Cardiac fibroblast (primary cell): ENCODE data around the gene FAM118A.

Experiments used
- DNase-seq, 2 donors: peaks; one replicate each; pipeline versions ENCODE4 v3.0.0 to v3.0.0-alpha.2; 2010; ENCODE audit warnings: low read depth in 2 of 2
- H3K4me3 ChIP-seq, 2 donors: replicated peaks in 1 of 2; 1 replicate in 1 of 2; 2 replicates in 1 of 2; pipeline ENCODE4 v1.5.1; 2011; ENCODE audit warnings: low read depth in 2 of 2, low read length in 2 of 2, mild to moderate bottlenecking in 2 of 2, moderate library complexity in 1 of 2
- TF ChIP-seq, protein P1 (sequence below): IDR thresholded peaks from one replicate; pipeline ENCODE4 v1.5.1; 2011; ENCODE audit warnings: low read depth, mild to moderate bottlenecking, low read length, inconsistent platforms

The FAM118A gene

DNA sequence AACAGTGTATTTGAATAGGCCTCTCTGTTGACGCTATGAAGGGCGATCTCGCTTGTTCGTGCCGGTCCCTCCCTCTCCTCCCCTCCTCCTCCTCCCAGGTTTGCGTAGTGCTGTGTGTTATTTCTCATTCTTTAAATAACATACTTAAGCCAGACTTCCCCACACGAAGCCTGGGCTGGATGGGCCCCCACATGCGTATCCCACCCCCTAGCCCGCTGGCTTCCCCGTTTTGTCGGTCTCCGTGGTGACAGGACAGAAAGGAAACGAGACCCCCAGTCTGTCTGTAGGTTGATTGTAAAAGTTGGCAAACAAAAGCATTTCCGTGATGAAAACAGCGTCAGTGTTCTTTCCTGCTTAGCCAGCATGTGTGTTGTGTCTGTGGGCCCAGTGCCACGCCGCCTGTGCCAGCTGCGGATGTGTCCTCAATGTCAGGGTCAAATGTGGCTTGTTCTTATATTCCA lies 27.3 kb downstream of the FAM118A start:
- DNase-seq: peak; percentile 6 to 78
- no peak overlapping the region for H3K4me3 ChIP-seq
- TF ChIP-seq, protein P1, sequence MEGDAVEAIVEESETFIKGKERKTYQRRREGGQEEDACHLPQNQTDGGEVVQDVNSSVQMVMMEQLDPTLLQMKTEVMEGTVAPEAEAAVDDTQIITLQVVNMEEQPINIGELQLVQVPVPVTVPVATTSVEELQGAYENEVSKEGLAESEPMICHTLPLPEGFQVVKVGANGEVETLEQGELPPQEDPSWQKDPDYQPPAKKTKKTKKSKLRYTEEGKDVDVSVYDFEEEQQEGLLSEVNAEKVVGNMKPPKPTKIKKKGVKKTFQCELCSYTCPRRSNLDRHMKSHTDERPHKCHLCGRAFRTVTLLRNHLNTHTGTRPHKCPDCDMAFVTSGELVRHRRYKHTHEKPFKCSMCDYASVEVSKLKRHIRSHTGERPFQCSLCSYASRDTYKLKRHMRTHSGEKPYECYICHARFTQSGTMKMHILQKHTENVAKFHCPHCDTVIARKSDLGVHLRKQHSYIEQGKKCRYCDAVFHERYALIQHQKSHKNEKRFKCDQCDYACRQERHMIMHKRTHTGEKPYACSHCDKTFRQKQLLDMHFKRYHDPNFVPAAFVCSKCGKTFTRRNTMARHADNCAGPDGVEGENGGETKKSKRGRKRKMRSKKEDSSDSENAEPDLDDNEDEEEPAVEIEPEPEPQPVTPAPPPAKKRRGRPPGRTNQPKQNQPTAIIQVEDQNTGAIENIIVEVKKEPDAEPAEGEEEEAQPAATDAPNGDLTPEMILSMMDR: no peak

DNA sequence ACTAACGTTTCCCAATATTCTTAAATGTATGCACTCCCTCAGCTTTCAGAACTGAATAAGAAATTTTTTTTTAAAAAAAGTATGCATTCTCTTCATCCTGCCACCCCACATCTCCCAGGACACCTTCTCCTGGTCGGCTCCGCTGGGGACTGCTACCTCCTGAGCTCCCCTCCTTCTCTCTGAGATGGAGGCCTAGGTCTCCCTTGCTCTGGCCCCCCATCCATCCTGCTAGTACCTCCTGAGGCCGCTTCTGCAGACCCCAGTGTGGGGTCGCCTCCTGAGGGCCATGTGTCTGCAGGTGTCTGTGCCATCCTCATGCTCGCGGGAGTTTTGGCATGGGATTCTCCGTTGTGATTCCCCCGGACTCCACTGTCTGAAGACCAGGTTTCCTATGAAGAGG lies 27.8 kb downstream of the FAM118A start:
- DNase-seq: no peak
- TF ChIP-seq, protein P1: no peak
- H3K4me3 ChIP-seq: no peak overlapping the region

DNA sequence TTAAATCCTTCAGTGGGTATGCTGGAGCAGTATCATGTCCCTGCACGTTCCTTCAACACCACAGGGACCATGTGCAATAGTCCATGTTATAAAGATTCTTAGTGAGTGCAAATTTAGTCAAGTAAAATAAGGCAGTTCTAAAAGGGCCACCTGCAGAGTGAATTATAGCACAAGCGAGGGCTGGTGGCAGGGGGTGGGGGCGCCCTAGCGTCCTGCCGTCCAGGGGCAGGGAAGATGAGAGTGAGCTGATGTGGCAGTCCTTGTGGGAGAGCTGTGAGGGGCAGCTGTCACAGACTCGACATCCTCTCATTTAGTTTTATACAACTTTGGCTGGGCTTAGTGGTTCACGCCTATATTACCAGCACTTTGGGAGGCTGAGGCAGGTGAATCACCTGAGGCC lies 29.1 kb downstream of the FAM118A start:
- TF ChIP-seq, protein P1: no peak
- DNase-seq: no peak
- no peak overlapping the region for H3K4me3 ChIP-seq

DNA sequence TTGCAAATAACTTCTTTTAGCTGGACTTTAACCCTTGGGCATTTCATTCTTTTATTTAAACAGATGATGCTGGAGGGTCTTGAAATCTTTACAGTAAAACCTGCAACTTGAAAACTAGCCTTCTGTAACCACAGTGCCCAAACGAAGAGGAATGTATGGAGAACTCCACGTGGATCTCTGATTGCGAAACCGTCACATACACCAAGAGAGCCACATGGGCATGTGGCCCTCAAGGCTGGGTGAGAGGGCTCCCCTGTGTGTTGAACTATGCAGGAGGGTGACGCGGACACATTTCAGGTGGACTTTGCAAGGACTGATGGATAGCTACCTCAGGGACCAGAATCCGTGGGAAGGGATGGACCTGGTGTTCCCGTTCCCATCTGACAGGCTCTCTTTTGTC lies 30.6 kb downstream of the FAM118A start:
- H3K4me3 ChIP-seq: no peak overlapping the region
- TF ChIP-seq, protein P1: no peak
- no peak for DNase-seq

DNA sequence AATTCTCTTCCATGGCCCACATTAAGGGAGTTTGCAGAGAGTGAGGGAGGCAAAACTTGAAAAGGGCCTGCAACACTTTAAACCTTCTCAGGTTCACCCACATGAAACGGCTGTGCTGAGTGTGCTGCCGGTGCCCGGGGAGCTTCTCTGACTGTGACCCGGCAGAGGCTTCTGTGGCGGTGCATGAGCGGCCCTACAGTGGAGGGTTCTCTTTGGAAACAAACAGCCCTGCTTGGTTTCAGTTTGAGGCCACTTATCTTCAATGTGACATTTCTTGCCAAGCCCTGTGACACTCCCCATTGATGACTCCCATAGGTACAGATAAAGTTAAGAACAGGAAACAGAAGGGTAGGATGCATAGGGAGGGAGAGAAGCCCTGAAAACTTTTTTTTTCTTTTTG lies 31.8 kb downstream of the FAM118A start:
- H3K4me3 ChIP-seq: no peak overlapping the region
- no peak for DNase-seq
- TF ChIP-seq, protein P1: no peak

DNA sequence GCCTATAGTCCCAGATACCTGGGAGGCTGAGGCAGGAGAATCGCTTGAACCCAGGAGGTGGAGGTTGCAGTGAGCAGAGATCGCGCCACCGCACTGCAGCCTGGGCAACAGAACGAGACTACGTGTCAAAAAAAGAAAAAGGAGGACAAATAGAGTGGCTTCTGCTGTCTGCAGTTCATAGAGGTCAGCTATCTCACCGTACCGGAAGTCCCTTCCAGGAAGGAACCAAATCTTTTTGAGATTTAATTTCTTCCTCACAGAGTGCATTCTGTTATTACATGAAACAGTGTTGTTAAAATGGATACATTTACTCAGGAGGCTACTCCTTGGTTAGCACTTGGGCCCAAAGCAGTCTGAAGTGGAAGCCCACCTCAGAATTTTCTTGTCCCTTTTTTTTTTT lies 33.4 kb downstream of the FAM118A start:
- DNase-seq: no peak
- H3K4me3 ChIP-seq: no peak overlapping the region
- TF ChIP-seq, protein P1: no peak

DNA sequence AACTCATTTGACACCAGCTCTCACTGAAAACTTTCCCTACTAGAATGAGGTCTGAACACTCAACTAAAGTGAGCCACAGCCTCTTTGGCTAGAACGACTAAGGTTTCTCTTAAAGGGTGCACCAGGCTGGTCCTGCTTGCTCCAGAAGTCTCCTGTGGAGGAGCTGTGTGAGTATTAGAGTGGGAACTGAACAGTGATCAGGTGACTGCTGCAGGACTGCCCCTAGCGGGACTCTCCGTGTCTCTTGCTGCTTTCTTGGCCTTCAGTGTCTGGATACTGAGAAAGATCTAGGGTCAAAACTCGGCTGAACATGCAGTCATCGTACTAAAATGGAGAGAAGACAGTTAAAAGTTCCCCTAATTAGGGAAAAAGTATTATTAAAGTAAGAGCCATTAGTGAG lies 34.6 kb downstream of the FAM118A start:
- TF ChIP-seq, protein P1: no peak
- no peak overlapping the region for H3K4me3 ChIP-seq
- DNase-seq: no peak
